ENCODE data around the gene CNNM2. TPM values are rescaled to one million over a fixed set of nuclear protein-coding genes. Genes with fewer than 3 reads are reported as not detected.

Gene CNNM2
- total RNA-seq, 1 donor from 2014 or later = 14.3 TPM

DNA sequence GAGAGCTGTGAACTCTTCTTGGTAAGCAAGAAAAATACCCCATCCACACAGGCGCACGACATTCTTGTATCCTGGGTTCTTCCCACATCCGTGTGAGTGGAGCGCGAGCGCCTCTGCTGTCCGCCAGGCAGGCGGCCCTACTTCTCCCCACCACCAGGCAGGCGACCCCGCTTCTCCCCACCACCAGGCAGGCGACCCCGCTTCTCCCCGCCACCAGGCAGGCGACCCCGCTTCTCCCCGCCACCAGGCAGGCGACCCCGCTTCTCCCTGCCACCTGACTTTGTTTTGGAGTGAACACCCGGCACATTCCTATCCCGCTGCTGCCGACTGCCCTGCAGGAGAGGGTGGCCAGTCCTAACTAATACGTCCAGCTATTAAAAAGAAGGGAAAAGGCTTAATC, 154.2 kb downstream of the CNNM2 start:
- H3K27me3 Mint-ChIP-seq (ENCODE audit: unreplicated experiment) = peaks cover 2% of the 10 kb centered on the region
- no peak overlapping the region for H3K4me3 Mint-ChIP-seq (ENCODE audit: unreplicated experiment)
- H3K4me1 Mint-ChIP-seq (ENCODE audit: low read depth, unreplicated experiment) = no peaks in the 10 kb centered on the region
- H3K27ac Mint-ChIP-seq (ENCODE audit: unreplicated experiment) = no peak overlapping the region
- no peaks in the 10 kb centered on the region for H3K36me3 Mint-ChIP-seq (ENCODE audit: unreplicated experiment)
- no peak for DNase-seq
- TF ChIP-seq CTCF (IDR thresholded peaks at IDR 0.05; ENCODE audit: partially characterized antibody, unreplicated experiment) = no peak
- H3K9me3 Mint-ChIP-seq (ENCODE audit: unreplicated experiment) = no peaks in the 10 kb centered on the region

DNA sequence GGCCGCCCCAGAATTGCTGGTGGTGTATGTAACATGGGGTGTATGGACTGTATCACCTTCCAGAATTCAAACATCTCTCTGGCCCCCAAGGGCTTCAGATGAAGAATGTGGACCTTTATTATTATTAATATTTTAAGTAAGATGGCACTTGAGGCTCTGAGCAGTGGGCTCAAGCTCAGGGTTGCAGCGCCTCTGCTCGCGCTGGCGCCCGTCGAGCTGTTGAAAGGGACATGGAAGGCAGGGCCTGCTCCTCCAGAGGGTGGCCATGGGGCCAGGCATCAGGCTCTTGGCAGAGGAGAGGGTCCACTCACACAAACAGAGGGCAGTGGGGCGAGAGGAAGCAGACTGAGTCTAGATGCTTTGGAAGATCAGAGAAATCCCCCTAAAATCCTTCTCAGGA, 154.8 kb downstream of the CNNM2 start:
- no peak for DNase-seq
- no peaks in the 10 kb centered on the region for H3K36me3 Mint-ChIP-seq (ENCODE audit: unreplicated experiment)
- no peak overlapping the region for H3K4me3 Mint-ChIP-seq (ENCODE audit: unreplicated experiment)
- no peaks in the 10 kb centered on the region for H3K4me1 Mint-ChIP-seq (ENCODE audit: low read depth, unreplicated experiment)
- H3K27me3 Mint-ChIP-seq (ENCODE audit: unreplicated experiment) = peaks cover 2% of the 10 kb centered on the region
- H3K27ac Mint-ChIP-seq (ENCODE audit: unreplicated experiment) = no peak overlapping the region
- H3K9me3 Mint-ChIP-seq (ENCODE audit: unreplicated experiment) = no peaks in the 10 kb centered on the region
- TF ChIP-seq CTCF (IDR thresholded peaks at IDR 0.05; ENCODE audit: partially characterized antibody, unreplicated experiment) = no peak

DNA sequence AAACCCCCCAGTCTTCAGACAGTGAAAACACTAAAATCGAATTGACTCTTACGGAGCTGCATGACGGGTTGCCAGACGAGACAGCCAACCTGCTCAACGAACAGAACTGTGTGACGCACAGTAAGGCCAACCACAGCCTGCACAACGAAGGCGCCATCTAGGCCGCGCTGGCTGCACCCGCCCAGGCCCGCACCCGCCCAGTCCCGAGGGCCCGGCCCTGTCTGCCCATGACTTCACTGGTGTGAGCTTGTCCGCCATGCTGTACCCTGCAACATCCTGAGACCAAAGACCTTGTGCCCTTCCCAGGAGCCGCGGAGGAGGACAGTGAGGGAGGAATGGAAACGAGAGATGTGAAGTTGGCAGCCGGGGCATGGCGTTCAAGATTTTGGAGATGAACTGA, 158.9 kb downstream of the CNNM2 start:
- Mint-ChIP-seq H3K27ac (ENCODE audit: unreplicated experiment) (no peak overlapping the region), H3K36me3 (ENCODE audit: unreplicated experiment) (no peaks in the 10 kb centered on the region)

DNA sequence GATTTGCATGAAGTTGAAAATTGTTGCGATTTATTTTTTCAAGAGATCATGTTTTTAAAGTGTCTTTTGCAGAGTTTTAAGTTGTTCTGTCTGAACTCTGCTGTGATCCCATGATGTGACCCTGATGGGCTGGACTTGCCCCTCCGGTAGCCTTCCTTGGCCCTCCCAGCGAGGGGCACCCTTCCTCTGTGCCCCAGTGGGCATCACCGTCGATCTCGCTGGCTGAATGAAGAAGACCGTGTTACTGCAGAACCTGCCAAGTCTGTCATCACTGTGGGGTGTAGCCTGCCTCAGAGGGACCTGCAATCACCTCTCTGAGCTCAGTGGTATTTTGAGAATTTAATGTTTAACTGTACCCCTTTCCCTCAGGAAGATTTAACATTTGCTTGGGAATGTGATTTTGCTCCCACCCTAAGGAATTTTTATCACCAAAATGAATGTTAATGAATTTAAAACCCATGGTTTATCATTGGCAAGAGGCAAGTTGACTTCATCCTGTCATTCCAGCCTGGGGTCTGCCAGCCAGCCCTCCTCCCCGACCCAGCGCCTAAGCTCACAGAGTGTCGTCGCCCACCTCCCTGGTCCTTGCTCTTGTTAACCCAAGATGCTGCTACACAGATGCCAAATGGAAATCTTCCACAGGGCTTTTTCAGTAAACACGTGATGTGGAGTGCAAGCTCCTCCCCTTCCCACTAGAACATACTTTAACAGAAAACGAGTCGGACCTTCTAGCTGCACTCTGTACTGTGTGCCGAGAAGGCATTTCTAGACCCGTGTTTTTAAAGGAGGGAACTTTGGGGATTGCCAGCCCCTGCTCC, 159.6 kb downstream of the CNNM2 start:
- no peak overlapping the region for H3K27ac Mint-ChIP-seq (ENCODE audit: unreplicated experiment)

More for the DNA sequence above, 158.9 kb downstream of the CNNM2 start:
- no peaks in the 10 kb centered on the region for H3K4me1 Mint-ChIP-seq (ENCODE audit: low read depth, unreplicated experiment)
- TF ChIP-seq CTCF (IDR thresholded peaks at IDR 0.05; ENCODE audit: partially characterized antibody, unreplicated experiment) = no peak
- H3K4me3 Mint-ChIP-seq (ENCODE audit: unreplicated experiment) = no peak overlapping the region
- H3K27me3 Mint-ChIP-seq (ENCODE audit: unreplicated experiment) = peaks cover 3% of the 10 kb centered on the region
- H3K9me3 Mint-ChIP-seq (ENCODE audit: unreplicated experiment) = peaks cover 2% of the 10 kb centered on the region
- no peak for DNase-seq

More for the DNA sequence above, 159.6 kb downstream of the CNNM2 start:
- peaks cover 2% of the 10 kb centered on the region for H3K9me3 Mint-ChIP-seq (ENCODE audit: unreplicated experiment)
- no peaks in the 10 kb centered on the region for H3K4me1 Mint-ChIP-seq (ENCODE audit: low read depth, unreplicated experiment)
- no peak for DNase-seq
- H3K36me3 Mint-ChIP-seq (ENCODE audit: unreplicated experiment) = no peaks in the 10 kb centered on the region
- peaks cover 3% of the 10 kb centered on the region for H3K27me3 Mint-ChIP-seq (ENCODE audit: unreplicated experiment)
- H3K4me3 Mint-ChIP-seq (ENCODE audit: unreplicated experiment) = no peak overlapping the region
- TF ChIP-seq CTCF (IDR thresholded peaks at IDR 0.05; ENCODE audit: partially characterized antibody, unreplicated experiment) = no peak

Data from glutamatergic neuron (in vitro differentiated cells).